DOHH2 (cell line): ENCODE data around the gene LYRM2.

Source experiments
- H3F3A ChIP-seq: fragments of 200-600 bp; sonication (generic), shearing (Covaris generic); 2 replicates; pipeline ENCODE4 v1.6.0; 2016; ENCODE audit warnings: antibody characterized with exemption, mild to moderate bottlenecking; ENCODE audit not compliant: control insufficient read depth, insufficient read depth
- H3K27ac ChIP-seq: fragments of 200-600 bp; sonication (generic); 2 replicates; pipeline ENCODE4 v1.5.1; 2014; ENCODE audit warnings: low read depth, mild to moderate bottlenecking, low read length, moderate library complexity
- H3K27me3 ChIP-seq: fragments of 200-600 bp; sonication (generic); 2 replicates; pipeline ENCODE4 v1.6.1; 2014; ENCODE audit warnings: mild to moderate bottlenecking, low read length, mixed read lengths; ENCODE audit not compliant: control insufficient read depth
- H3K36me3 ChIP-seq: fragments of 200-600 bp; sonication (generic); 2 replicates; pipeline ENCODE4 v1.6.1; 2014; ENCODE audit warnings: mild to moderate bottlenecking, low read length, moderate library complexity, mixed read lengths; ENCODE audit not compliant: control insufficient read depth
- H3K4me1 ChIP-seq: fragments of 200-600 bp; sonication (generic); 2 replicates; pipeline ENCODE4 v1.6.1; 2014; ENCODE audit warnings: mild to moderate bottlenecking, low read length, mixed read lengths; ENCODE audit not compliant: control insufficient read depth
- H3K4me2 ChIP-seq: fragments of 200-600 bp; sonication (generic); 2 replicates; pipeline ENCODE4 v1.6.0; 2014; ENCODE audit warnings: mild to moderate bottlenecking, low read length, moderate library complexity
- H3K4me3 ChIP-seq: fragments of 200-600 bp; sonication (generic); 2 replicates; pipeline ENCODE4 v1.5.1; 2014; ENCODE audit warnings: mild to moderate bottlenecking, low read length, mixed read lengths
- H3K79me2 ChIP-seq: fragments of 200-600 bp; sonication (generic); 2 replicates; pipeline ENCODE4 v1.6.1; 2014; ENCODE audit warnings: mild to moderate bottlenecking, low read length, mixed read lengths; ENCODE audit not compliant: control insufficient read depth
- H3K9me2 ChIP-seq: fragments of 200-600 bp; sonication (generic); replicated peaks from 2 replicates; pipeline ENCODE4 v1.6.1; 2014; ENCODE audit warnings: mild to moderate bottlenecking, low read length, mixed read lengths; ENCODE audit not compliant: control insufficient read depth
- H3K9me3 ChIP-seq: fragments of 200-600 bp; sonication (generic); 2 replicates; pipeline ENCODE4 v1.6.1; 2014; ENCODE audit warnings: antibody characterized with exemption, low read length, mixed read lengths; ENCODE audit not compliant: control insufficient read depth, insufficient read depth
- H4K20me1 ChIP-seq: fragments of 200-600 bp; sonication (generic); 2 replicates; pipeline ENCODE4 v1.6.0; 2014; ENCODE audit warnings: low read depth, mild to moderate bottlenecking, antibody characterized with exemption, low read length, moderate library complexity; ENCODE audit not compliant: control insufficient read depth, insufficient read depth
- EZH2phosphoT487 ChIP-seq: fragments of 200-600 bp; sonication (generic); IDR thresholded peaks from 2 replicates; pipeline ENCODE4 v1.6.1; 2017; ENCODE audit warnings: borderline replicate concordance, mild to moderate bottlenecking, antibody characterized with exemption, low read length, moderate library complexity, mixed read lengths
- TF ChIP-seq, protein P1 (sequence below): fragments of 200-600 bp; sonication (generic); IDR thresholded peaks from one replicate; pipeline ENCODE4 v1.5.1; 2014; ENCODE audit warnings: antibody characterized with exemption, mild to moderate bottlenecking, low read depth, low read length; ENCODE audit not compliant: poor library complexity, severe bottlenecking

LYRM2 gene

DNA sequence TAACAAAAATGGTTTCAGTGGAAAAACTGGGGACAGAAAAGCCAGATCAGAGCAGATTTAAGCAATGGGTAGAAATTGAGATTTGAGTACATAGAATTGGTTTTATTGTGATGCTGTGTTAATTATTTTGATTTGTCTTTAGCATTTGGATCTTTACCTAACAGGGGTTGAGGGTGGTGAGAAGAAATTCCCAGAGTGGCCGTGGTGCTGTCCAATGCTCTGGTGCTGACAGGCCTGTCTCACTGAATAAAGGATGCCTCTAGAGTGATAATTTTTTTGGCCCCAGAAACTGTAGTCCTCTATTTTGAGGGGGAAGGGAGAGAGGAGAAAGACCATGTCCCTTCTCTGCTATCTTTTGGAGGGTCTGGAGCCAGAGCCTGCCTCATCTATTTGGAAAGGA is 79.1 kb downstream of the LYRM2 start:
- Histone ChIP-seq H3K79me2 (no peaks in the 10 kb centered on the region), H3K4me2 (no peak overlapping the region), H3K4me1 (peaks cover 5% of the 10 kb centered on the region; the same call in 1 of the 2 replicates), H3K36me3 (no peaks in the 10 kb centered on the region), H3K4me3 (no peak overlapping the region), H3F3A (no peaks in the 10 kb centered on the region), H3K9me3 (no peaks in the 10 kb centered on the region; the same call in 1 of the 2 replicates), H4K20me1 (no peaks in the 10 kb centered on the region), H3K27me3 (peaks cover 37% of the 10 kb centered on the region), H3K9me2 (no peaks in the 10 kb centered on the region), H3K27ac (no peak overlapping the region)
- TF ChIP-seq, protein P1, sequence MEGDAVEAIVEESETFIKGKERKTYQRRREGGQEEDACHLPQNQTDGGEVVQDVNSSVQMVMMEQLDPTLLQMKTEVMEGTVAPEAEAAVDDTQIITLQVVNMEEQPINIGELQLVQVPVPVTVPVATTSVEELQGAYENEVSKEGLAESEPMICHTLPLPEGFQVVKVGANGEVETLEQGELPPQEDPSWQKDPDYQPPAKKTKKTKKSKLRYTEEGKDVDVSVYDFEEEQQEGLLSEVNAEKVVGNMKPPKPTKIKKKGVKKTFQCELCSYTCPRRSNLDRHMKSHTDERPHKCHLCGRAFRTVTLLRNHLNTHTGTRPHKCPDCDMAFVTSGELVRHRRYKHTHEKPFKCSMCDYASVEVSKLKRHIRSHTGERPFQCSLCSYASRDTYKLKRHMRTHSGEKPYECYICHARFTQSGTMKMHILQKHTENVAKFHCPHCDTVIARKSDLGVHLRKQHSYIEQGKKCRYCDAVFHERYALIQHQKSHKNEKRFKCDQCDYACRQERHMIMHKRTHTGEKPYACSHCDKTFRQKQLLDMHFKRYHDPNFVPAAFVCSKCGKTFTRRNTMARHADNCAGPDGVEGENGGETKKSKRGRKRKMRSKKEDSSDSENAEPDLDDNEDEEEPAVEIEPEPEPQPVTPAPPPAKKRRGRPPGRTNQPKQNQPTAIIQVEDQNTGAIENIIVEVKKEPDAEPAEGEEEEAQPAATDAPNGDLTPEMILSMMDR, result no peak
- TF ChIP-seq EZH2phosphoT487, result no peak

DNA sequence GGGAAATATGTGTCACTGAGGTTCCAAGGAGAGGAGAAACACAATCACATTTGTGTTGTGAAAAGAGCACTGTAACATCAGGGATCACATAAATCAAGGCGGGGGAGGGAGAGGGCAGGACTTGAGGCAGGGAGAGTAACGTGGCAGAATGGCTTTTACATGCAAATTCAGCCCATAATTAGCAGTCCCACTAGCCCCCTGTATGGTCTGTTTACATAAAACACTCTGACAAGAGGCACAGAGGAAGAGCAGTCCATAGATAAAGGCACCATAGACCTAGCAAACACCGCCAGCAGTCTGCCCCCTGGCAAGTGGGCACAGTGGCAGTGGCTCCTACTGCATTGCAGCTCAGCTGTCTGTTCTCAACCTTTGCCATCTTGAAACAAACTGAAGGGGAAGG is 82.7 kb downstream of the LYRM2 start:
- Histone ChIP-seq H3K4me1 (peaks cover 5% of the 10 kb centered on the region; the same call in 1 of the 2 replicates), H3F3A (no peaks in the 10 kb centered on the region), H3K27me3 (peaks cover 22% of the 10 kb centered on the region), H4K20me1 (no peaks in the 10 kb centered on the region), H3K9me2 (no peaks in the 10 kb centered on the region), H3K27ac (no peak overlapping the region), H3K36me3 (no peaks in the 10 kb centered on the region), H3K79me2 (no peaks in the 10 kb centered on the region), H3K9me3 (no peaks in the 10 kb centered on the region; the same call in 1 of the 2 replicates), H3K4me2 (no peak overlapping the region), H3K4me3 (no peak overlapping the region)
- TF ChIP-seq EZH2phosphoT487, result no peak
- TF ChIP-seq, protein P1, result no peak

DNA sequence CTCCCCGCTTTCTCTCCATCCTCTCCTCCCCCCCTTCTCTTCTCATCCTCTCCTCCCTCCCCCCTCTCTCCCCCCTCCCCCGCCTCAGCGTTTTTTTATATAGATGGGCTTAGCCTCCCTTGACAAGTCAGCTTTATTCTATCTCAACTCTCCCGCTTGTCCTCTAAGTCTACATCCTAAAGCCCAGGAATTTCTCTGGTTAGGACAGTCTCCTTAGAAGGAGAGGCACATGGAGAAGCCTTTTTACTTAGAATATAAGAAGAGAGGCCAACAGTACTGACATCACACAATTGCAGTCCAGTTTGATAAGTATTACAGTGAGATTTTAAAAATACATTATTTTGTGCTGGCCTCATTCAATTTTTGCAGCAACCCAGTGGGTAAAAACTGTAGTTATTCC is 83.5 kb downstream of the LYRM2 start:
- Histone ChIP-seq H3K9me2 (no peaks in the 10 kb centered on the region), H3F3A (no peaks in the 10 kb centered on the region), H3K4me1 (peaks cover 5% of the 10 kb centered on the region; the same call in 1 of the 2 replicates), H3K4me2 (no peak overlapping the region), H3K27me3 (peaks cover 22% of the 10 kb centered on the region), H3K27ac (no peak overlapping the region), H3K4me3 (no peak overlapping the region), H3K79me2 (no peaks in the 10 kb centered on the region), H4K20me1 (no peaks in the 10 kb centered on the region), H3K9me3 (no peaks in the 10 kb centered on the region; the same call in 1 of the 2 replicates), H3K36me3 (no peaks in the 10 kb centered on the region)
- TF ChIP-seq, protein P1, result no peak
- TF ChIP-seq EZH2phosphoT487, result no peak
